ENCODE measurements around the gene ZFP64.
"Not testable (repeated sequence)": the region's sequence is repeated elsewhere in the genome, so short reads cannot be mapped to it uniquely, and the experiment has no call there.

Gene ZFP64

GRCh38 chr20:52201395-52201794 lies 9.8 kb upstream of the ZFP64 start:
- DNase-seq: no peak

GRCh38 chr20:52200870-52201269 lies 9.3 kb upstream of the ZFP64 start:
- DNase-seq: no peak

- DNase-seq: no peak
Measured at GRCh38 chr20:52196845-52197244, 5.3 kb upstream of the ZFP64 start.

- DNase-seq: no peak
Measured at GRCh38 chr20:52193886-52194545, 2.4 kb upstream of the ZFP64 start.

- no peak for DNase-seq
Measured at GRCh38 chr20:52193133-52193532, 1.6 kb upstream of the ZFP64 start.

GRCh38 chr20:52192719-52193007 lies 1.1 kb upstream of the ZFP64 start:
- DNase-seq: not testable (repeated sequence)

GRCh38 chr20:52191916-52192718 lies 538 bp upstream of the ZFP64 start:
- DNase-seq: peak; percentile 6

GRCh38 chr20:52190437-52191131 lies 995 bp downstream of the ZFP64 start:
- peak; percentile 35 for DNase-seq

- no peak for DNase-seq
Measured at GRCh38 chr20:52181766-52182165, 9.8 kb downstream of the ZFP64 start.

GRCh38 chr20:52180180-52180840 lies 11.3 kb downstream of the ZFP64 start:
- no peak for DNase-seq

- peak; percentile 85 for DNase-seq
Measured at GRCh38 chr20:52179331-52180179, 12.0 kb downstream of the ZFP64 start.

GRCh38 chr20:52178691-52179090 lies 12.9 kb downstream of the ZFP64 start:
- DNase-seq: no peak

GRCh38 chr20:52175840-52176239 lies 15.7 kb downstream of the ZFP64 start:
- no peak for DNase-seq

- DNase-seq: no peak
Measured at GRCh38 chr20:52172392-52173047, 19.1 kb downstream of the ZFP64 start.

GRCh38 chr20:52171025-52171424 lies 20.6 kb downstream of the ZFP64 start:
- no peak for DNase-seq

- no peak for DNase-seq
Measured at GRCh38 chr20:52168116-52168515, 23.5 kb downstream of the ZFP64 start.

- no peak for DNase-seq
Measured at GRCh38 chr20:52167232-52167840, 24.2 kb downstream of the ZFP64 start.

- DNase-seq: no peak
Measured at GRCh38 chr20:52166150-52166549, 25.4 kb downstream of the ZFP64 start.

GRCh38 chr20:52160621-52161204 lies 30.9 kb downstream of the ZFP64 start:
- no peak for DNase-seq

- no peak for DNase-seq
Measured at GRCh38 chr20:52160049-52160570, 31.5 kb downstream of the ZFP64 start.

GRCh38 chr20:52154575-52154974 lies 37.0 kb downstream of the ZFP64 start:
- DNase-seq: no peak

All from MV-4-11 (cell line).